ENCODE measurements around the gene LCA5. TPM values are rescaled to one million over a fixed set of nuclear protein-coding genes. Genes with fewer than 3 reads are reported as not detected.
"Not testable (repeated sequence)": the region's sequence is repeated elsewhere in the genome, so short reads cannot be mapped to it uniquely, and the experiment has no call there.

LCA5 gene
- total RNA-seq, 1 donor from 2014 or later = 9.0 TPM

DNA sequence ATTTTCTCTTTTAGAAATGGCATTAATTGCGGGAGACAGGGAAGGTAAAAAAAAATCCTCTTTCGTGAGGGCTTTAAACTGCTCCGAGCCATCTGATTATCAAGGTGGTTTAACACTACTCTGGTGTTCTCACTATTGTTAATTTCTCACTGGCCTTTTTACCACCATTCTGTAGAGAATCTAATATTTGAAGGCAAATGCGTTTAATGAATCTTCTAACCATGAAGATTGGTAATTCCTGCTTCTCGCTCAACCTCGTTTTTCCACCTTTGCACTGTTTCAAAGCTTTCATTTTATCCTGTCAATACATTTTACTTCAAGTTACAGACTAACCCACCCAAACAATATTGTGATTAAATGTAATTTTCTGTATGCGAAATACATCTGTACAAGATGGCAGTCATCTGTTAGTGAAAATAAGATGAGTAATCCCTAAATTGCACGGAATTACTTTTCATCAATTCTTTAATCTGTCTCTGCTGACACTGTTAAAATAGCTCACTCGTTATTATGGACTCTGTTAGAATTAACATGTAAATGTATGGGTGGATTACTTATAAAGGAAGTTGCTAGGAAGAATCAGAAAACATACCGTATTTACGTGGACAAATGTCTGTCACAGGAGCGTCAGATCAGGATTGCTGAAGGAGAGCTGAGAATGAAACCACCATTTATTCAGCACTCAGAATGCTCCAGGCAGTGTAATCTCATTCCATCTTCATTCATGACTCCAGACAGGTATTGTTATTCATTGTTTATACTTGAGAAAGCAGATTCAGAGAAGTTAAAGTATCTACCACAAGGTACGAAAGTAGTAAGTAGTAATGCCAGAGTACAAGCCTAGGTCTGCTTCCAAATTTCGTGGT, 1.1 kb upstream of the LCA5 start:
- DNase-seq (ENCODE audit: low read depth) = peak; percentile 22

DNA sequence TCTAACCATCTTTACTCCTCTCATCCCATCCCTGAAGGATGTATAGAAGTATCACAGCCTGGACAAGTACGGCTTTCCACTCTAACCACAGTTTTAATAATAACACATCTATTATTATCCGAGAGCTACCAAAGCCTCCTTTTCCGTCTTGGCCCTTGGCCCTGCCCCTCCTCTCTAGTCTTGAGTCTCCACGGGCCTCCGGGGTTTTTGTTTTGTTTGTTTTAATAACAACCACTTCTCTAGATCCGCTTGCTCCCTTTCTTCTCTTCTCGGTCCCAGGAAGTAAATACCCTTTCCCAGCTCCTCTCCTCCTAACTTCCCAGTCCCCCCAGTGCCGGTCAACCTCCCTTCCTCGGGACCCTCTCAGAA, 661 bp downstream of the LCA5 start:
- DNase-seq (ENCODE audit: low read depth) = peak; percentile 60

DNA sequence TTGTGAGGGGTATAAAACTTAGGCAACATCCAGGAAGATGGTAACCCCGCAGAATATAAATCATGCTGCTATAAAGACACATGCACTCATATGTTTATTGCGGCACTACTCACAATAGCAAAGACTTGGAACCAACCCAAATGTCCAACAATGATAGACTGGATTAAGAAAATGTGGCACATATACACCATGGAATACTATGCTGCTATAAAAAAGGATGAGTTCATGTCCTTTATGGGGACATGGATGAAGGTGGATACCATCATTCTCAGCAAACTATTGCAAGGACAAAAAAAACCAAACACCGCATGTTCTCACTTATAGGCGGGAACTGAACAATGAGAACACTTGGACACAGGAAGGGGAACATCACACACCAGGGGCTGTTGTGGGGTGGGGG, 7.7 kb downstream of the LCA5 start:
- DNase-seq (ENCODE audit: low read depth) = not testable (repeated sequence)

DNA sequence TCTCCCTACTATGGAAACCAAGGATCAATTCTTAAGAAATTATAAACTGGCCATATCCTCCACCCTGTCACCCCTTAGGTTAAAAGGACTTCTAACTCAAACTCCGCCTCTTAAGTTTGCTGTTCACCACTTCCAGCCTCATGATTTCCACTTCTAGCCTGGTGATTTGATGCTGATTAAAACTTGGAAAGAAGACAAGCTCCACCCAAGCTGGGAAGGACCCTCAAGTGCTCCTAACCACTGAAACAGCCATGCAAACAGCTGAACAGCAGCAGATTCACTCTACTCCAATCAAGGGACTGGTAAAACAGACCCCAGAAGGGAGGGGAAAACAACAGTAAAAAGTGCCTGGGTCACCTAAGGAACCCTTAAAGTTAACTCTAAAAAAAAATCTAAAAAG, 10.3 kb downstream of the LCA5 start:
- DNase-seq (ENCODE audit: low read depth) = peak; percentile 66

DNA sequence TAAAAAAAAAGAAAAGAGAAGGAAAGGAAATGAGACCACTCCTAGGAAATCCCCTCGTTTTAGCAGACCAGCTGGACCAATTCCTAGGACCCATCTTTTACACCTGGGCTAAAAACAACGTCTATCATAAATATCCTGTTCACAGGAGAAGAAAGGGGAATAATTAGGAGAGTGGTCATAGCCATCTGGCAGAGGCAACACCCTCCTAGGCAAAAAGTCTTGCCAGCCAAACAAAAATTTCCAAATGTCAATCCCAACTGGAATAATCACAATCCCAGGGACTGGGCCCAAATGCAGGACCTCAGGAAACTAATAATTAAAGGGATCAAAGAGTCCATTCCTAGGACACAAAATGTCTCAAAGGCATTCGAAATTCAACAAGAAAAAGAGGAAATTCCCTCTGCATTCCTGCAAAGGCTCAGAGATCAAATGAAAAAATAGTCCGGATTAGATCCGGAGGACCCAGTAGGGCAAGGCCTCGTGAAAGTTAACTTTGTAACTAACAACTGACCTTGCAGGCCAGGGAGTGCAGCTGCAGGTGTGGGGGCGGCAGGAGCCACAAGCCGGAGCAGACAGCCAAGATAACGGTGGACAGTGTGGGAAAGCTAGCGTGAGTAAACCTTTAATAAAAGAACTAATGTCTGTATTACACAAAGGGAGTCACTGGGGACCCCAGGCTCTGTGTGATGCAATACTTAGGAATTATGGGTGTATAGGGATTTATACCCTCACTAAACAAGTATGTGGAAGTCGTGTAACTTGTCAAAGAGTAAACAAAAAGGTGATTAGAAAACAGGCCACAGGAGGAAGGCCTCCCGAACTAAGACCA, 11.7 kb downstream of the LCA5 start:
- peak; percentile 43 for DNase-seq (ENCODE audit: low read depth)

DNA sequence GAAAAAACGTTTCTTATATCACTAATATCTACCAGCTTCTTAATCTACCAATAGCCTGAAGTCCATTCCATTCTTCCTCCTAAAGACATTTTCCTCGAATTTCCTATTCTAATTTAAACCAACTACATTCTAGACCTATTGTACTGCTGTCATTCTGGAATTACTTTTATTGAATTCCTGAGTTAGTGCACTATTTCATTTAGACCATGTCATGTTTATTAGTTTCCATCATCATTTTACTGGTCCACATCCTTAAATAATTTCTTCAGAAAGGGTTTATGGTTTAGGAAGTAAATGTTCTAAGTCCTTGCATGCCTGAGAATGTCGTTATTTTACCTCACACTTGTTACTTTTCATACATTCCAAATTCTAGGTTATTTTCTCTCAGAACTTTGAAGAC, 13.2 kb downstream of the LCA5 start:
- DNase-seq (ENCODE audit: low read depth) = no peak

DNA sequence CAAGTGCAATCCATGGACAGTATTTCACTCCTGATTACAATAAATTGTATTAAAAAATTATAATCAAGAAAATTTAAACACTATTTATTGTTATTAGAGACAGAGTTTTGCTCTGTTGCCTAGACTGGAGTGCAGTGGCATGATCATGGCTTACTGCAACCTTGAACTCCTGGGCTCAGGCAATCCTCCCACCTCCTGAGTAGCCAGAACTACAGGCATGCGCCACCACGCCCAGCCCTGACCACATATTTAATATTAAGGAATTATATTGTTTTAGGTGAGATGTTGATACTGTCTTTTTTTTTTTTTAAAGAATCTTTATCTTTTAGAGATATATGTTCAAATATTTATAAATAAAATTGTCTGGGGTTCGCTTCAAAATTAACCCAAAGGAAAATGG, 14.6 kb downstream of the LCA5 start:
- DNase-seq (ENCODE audit: low read depth) = no peak

DNA sequence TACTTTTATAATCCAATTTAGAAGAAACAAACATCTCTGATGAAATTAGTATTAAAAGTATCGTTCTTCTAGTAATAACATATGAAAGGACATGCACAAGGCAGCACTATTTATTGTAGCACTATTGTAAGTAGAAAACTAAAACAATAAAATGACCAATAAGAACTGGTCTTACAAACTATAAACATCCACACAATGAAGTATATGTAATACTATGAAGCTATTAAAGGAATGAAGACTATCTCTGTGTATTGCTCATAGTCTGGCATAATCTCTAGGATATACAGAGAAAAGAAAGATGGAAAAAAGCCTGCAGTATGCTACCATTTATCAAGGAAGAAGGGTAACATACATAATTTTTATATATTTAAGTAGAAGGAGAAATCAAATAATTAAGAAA, 16.7 kb downstream of the LCA5 start:
- DNase-seq (ENCODE audit: low read depth) = no peak

DNA sequence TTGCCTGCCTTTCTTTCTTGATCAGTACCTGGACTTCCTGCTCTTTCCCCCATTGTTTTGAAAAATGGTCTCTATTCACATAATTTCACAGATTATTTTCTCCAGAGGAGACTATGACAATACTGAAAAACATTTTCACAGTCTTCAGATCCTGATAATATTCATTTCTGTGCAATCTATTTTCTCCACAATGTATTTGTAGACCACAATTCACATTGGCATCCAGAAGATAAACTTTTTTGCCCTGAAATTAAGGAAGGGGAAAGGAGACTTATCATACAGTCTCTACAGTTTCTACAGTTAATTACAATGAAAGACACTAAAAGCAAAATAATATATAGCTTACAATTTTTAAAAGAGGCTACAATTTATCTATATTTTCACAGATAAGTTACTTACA, 18.4 kb downstream of the LCA5 start:
- DNase-seq (ENCODE audit: low read depth) = no peak

DNA sequence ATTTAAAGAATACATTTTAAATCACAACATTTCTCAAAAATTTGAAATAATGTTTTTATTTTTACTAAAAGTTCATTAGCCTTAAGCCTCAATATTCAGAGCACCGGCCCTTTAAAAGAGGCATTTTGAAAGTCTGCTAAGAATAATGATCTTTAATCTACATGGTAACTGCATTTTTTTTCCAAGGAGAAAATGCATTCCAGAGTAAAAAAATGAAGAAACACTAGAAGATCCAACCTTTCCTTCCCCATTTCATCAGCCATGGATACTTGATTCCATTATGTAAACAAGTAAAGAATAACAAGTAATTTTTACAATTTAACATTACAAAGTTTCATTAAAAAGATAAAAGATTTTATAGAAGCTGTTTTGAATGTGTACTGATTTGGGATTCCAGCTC, 21.8 kb downstream of the LCA5 start:
- DNase-seq (ENCODE audit: low read depth) = no peak

DNA sequence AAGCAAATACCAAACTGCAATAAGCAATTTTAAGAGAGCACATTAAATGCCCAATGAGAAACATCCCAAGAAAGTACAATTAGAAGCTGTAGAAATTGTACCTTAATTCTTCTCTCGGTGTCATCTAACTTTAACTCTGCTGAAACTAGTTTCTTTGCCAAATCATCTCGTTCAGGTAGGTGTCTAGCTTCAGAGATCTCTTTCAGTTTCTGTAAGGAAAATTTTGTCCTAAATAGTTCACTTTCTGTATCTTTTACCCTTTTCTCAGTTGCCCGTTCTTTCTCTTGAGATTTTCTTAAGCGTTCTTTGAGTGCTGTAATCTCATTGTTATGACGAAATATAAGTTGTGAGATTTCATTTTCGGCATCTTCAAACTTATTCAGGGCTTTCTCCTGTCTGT, 24.1 kb downstream of the LCA5 start:
- no peak for DNase-seq (ENCODE audit: low read depth)

DNA sequence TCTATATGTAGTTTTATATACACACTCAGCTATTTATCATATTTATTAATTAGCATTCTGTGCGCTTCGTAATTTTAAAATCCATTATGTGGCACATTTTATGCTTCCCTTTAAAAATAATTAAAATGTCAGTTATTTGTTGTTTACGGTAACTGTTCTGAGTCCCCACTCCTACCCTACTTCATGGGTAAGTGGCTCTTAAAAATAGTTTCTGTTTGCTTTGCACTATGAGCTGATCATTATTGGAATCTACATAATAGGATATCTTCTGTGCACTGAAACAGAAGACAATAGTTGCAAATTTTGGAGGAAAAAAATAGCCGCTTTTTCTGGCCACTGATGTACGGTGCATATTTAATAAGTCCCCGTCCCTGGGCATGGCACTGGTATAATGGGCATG, 25.2 kb downstream of the LCA5 start:
- no peak for DNase-seq (ENCODE audit: low read depth)

DNA sequence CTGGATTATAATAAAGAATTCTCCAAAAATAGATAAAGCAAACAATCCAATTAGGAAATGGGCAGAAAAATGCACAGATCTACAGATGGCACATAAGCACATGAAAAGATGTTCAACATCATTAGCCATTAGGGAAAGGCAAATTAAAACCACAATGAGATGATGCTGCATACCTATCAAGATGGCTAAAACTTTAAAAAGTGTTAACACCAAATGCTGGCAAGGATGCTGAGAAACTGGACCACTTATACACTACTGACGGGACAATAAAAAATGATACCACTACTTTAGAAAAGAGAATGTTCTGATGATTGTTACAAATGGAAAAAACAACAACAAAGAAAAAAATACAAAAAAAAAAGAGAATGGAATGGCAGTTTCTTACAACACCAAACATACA, 26.5 kb downstream of the LCA5 start:
- no peak for DNase-seq (ENCODE audit: low read depth)

DNA sequence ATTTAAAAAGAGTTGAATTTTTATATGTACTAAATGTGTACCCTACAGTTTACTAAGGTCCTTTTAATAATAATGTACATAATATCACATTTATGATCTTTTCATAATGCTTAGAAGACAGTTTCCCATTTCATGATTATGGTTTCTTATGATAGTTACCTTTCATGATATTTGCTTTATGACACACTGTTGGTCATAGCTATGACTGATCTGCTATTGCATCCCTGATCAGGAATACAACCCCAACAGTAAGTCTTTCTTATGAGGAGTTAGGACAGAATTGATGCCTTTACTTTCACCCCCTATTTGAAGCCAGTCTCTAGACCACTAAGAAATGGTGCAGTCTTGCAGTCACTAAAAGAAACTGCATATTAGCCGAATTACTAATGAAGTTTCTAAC, 31.0 kb downstream of the LCA5 start:
- DNase-seq (ENCODE audit: low read depth) = no peak

DNA sequence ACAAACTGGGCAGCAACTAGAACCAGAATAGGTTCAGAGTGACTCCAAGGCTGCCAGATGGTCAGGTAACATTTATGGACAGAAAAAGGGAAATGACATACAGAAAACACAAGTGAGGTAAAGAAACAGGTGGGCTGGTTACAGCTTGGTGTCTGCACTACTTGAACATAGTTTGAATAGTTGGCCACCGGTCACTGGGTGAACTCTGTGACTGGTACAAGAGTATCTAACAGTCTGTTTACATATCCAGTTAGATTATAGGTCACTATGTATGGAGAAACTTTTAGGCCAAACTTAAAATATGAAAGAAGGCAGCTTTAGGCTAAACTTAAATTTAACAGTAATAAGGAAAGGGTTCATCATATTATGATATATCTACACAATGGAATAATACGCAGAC, 32.9 kb downstream of the LCA5 start:
- no peak for DNase-seq (ENCODE audit: low read depth)

DNA sequence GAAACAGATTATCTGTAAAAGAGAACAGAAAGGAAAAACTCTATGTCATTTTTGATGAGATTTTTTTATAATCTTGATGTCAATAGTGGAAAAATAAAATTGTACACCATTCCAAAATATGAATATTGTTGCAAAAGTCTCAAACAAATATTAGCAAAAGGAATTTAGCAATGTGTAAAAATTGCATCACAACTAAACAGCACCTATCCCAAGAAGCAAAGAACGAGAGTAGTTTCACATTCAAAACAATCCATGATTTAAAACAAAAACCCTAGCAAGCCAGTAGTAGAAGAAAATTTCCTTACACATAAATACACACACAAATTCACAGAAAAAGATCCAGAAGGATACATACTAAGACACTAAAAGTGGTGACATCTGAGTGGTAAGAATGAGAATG, 38.4 kb downstream of the LCA5 start:
- DNase-seq (ENCODE audit: low read depth) = no peak

DNA sequence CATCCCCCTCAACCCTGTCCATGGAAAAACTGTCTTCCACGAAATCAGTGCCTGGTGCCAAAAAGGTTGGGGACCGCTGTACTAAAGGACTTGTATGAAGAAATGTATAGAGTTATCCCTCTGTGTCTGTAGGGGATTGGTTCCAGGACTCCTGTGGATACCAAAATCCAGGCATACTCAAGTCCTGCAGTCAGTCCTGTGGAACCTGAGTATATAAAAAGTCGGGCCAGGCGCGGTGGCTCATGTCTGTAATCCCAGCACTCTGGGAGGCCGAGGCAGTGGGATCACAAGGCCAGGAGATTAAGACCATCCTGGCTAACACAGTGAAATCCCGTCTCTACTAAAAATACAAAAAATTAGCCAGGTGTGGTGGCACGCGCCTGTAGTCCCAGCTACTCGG, 42.0 kb downstream of the LCA5 start:
- no peak for DNase-seq (ENCODE audit: low read depth)

DNA sequence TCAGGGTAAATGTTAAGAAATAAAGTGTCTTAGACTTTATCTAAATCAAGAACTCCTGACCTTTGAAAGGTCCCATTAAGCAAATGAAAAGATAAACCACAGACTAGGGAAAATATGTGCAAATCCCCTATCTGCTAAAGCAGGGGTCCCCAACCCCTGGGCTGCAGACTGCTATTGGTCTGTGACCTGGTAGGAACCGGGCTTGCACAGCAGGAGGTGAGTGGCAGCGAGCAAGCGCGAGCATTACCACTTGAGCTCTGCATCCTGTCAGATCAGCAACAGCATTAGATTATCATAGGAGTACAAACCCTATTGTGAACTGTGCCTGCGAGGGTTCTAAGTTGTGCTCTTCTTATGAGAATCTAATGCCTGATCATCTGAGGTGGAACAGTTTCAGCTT, 42.4 kb downstream of the LCA5 start:
- no peak for DNase-seq (ENCODE audit: low read depth)

DNA sequence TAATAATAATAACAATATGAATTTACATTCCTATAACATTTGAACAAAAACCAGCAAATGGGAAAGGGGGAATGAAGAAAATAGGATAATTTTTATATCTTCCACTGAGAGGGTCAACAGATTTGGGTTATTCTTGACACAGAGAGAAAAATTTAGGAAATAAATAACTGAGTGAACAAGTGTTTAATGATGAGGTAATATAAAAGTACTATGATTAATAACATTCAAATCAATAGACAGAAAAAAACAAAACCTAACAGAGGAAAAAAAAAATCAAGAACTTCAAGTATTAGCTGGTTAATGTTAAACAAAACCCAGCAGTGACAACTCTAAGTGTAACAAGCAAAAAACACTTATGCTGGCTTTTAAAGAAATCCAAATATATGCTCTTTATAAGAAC, 66.5 kb downstream of the LCA5 start:
- DNase-seq (ENCODE audit: low read depth) = no peak

DNA sequence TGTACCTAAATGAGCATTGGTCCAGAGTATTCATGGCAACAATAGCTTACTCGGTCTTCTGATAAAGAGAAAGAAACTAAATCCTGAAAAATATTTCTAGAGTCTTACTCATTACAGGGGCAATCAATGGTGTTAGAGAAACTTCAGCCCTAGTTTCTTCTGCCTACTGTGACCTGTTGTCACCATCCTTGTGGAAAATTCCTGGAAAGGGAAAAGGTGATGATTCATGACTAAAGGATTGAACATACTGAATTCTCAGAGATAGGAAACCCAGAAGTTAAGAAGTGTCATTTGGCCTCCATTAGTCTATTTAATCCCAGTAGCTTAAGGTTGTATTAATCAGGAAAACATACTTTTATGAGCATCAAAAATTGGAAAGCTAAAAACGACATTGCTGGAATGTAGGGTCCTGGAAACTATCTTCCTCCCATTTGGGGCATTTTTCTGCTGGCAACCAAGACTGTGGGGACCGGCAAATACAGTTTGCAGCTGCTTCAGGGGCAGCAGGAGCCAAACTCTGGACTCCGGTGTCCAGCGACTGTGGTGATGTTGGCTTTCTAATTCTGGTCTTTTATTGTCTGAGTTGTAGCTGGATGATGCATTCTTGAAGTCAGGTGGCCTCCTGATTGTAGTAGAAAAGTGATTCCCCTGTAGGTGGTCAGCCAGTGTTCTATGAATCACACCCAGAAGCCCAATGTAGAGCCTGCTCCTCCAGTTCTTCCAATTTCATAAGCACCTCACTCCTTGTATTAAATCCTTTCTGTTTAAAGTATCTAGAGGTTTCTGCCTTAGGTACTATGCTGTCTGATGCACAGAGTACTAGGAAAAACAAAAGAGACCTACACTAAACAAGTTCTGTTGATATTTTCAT, 67.6 kb downstream of the LCA5 start:
- DNase-seq (ENCODE audit: low read depth) = peak; percentile 75

DNA sequence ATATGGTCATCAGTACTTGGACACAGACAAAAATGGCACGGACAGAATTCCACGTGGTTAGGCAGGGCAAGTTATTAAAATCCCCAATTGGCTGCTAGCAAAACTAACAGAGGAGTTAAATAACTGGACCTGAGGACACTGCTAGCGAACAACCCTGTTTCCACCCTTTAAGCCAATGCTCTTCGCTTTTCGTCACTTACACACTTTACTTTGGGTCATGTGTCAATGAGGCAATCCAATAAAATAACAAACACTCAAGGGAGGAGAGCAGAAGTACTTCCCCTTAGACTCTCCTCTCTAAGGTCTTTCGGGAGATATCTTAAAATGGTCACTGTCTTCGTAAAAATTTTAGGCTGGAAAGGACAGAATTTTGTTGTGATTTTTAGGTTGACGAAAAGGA, 68.6 kb downstream of the LCA5 start:
- DNase-seq (ENCODE audit: low read depth) = no peak

DNA sequence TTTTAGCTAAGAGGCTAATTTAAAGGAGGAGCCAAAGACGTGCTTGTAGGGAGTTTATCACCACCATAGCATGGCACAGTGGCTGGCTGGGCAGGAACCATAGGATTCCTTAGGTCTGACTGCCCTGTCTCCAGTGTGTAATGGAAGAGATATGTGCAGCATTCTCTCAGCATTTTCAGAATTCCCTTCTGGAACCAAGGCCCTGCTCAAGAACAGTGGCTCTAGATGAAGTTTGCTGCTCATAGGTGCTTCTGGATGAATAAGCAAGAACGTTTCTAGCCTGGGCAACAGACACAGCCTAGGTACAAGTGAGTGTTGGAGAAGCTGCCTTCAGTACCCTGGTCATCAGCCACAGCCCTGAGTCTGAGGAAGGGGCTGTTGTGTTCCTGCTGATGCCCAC, 69.1 kb downstream of the LCA5 start:
- DNase-seq (ENCODE audit: low read depth) = peak; percentile 72

Data from myocyte (in vitro differentiated cells).